A204.1 (cell line): ENCODE measurements around the gene GKAP1.
"Not testable (repeated sequence)": the region's sequence is repeated elsewhere in the genome, so short reads cannot be mapped to it uniquely, and the experiment has no call there.

Source experiments
- FAIRE-seq: peaks from 2 replicates; lab custom pipeline; 2012; peaks lifted over from hg19 to GRCh38; lab: Jason Lieb, UNC

The GKAP1 gene

GRCh38 chr9:83728591-83729368 lies 88.8 kb downstream of the GKAP1 start:
- not testable (repeated sequence) for FAIRE-seq

- no peak for FAIRE-seq
Observed at GRCh38 chr9:83724436-83724835, 93.1 kb downstream of the GKAP1 start.

GRCh38 chr9:83722726-83723495 lies 94.7 kb downstream of the GKAP1 start:
- no peak for FAIRE-seq

- FAIRE-seq: no peak
Observed at GRCh38 chr9:83721509-83721908, 96.1 kb downstream of the GKAP1 start.

GRCh38 chr9:83715794-83716193 lies 101.8 kb downstream of the GKAP1 start:
- FAIRE-seq: no peak

- no peak for FAIRE-seq
Observed at GRCh38 chr9:83715221-83715620, 102.3 kb downstream of the GKAP1 start.

- FAIRE-seq: no peak
Observed at GRCh38 chr9:83714329-83714728, 103.2 kb downstream of the GKAP1 start.

GRCh38 chr9:83708515-83709158 lies 108.9 kb downstream of the GKAP1 start:
- no peak for FAIRE-seq

GRCh38 chr9:83707768-83708514 lies 109.6 kb downstream of the GKAP1 start, which contains the start of gene UBQLN1:
Gene UBQLN1 (minus strand): TSS chr9:83707958. CDS start chr9:83707679, 279 bp downstream.
- no peak for FAIRE-seq

- no peak for FAIRE-seq
Observed at GRCh38 chr9:83707518-83707767, 110.1 kb downstream of the GKAP1 start.

- no peak for FAIRE-seq
Observed at GRCh38 chr9:83706676-83707517, 110.7 kb downstream of the GKAP1 start.

GRCh38 chr9:83705219-83705651 lies 112.3 kb downstream of the GKAP1 start:
- FAIRE-seq: not testable (repeated sequence)

- no peak for FAIRE-seq
Observed at GRCh38 chr9:83701769-83702168, 115.8 kb downstream of the GKAP1 start.

- no peak for FAIRE-seq
Observed at GRCh38 chr9:83701286-83701685, 116.3 kb downstream of the GKAP1 start.

GRCh38 chr9:83699615-83700014 lies 118.0 kb downstream of the GKAP1 start:
- FAIRE-seq: no peak

GRCh38 chr9:83698976-83699585 lies 118.5 kb downstream of the GKAP1 start:
- no peak for FAIRE-seq

GRCh38 chr9:83691492-83691891 lies 126.1 kb downstream of the GKAP1 start:
- no peak for FAIRE-seq
